Activated T-cell treated with anti-CD3 and anti-CD28 coated beads for 4 hours (primary cell): Measurements from ENCODE around the gene HYOU1.
"Not testable (repeated sequence)": the region's sequence is repeated elsewhere in the genome, so short reads cannot be mapped to it uniquely, and the experiment has no call there.

Source experiments
- DNase-seq: peaks from one replicate; pipeline ENCODE4 v3.0.0-alpha.2; 2020

HYOU1 gene

DNA sequence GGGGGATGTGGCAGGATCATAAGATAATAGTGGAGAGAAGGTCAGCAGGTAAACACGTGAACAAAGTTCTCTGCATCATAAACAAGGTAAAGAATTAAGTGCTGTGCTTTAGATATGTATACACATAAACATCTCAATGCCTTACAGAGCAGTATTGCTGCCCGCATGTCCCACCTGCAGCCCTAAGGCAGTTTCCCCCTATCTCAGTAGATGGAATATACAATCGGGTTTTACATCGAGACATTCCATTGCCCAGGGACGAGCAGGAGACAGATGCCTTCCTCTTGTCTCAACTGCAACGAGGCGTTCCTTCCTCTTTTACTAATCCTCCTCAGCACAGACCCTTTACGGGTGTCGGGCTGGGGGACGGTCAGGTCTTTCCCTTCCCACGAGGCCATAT is 17.5 kb downstream of the HYOU1 start:
- DNase-seq = not testable (repeated sequence)

DNA sequence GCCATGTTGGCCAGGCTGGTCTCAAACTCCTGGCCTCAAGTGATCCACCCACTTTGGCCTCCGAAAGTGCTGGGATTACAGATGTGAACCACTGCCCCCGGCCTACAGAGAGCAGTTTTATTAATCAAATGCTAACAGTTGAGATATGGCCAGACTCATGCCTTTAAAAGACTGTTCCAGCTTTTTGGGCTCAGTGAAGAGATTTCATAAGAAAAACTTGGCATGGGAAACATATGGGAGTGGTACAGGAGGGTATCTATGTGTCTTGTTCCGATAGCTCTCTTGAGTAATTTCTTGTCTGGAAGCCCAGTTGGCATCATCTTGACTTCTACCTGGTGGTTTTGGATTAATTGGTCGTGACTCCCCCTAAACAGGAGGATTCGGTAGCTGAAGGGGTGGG is 18.1 kb downstream of the HYOU1 start:
- no peak for DNase-seq

DNA sequence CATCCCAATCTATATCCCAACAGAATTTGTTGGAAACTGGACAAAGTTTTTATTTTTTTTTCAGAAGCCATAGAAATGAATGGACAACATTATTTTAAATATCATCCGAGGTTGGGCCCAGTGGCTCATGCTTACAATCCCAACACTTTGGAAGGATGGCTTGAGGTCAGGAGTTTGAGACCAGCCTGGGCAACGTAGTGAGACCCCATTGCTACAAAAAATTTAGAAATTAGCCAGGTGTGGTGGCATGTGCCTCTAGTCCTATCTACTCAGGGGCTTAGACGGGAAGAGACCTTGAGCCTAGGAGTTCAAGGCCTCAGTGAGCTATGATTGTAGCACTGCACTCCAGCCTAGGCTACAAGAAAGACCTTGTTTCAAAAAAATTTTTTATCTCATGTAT is 22.2 kb downstream of the HYOU1 start:
- DNase-seq = no peak

DNA sequence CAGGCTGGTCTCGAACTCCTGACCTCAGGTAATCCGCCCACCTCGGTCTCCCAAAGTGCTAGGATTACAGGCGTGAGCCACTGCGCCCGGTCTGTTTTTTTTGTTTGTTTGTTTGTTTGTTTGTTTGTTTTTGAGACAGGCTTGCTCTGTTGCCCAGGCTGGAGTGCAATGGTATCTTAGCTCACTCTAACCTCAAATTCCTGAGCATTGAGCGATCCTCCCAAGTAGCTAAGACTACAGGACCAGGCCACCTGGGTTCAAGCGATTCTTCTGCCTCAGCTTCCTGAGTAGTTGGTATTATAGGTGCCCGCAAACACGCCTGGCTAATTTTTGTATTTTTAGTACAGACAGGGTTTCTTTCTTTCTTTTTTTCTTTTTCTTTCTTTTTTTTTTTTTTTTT is 23.6 kb downstream of the HYOU1 start:
- DNase-seq = not testable (repeated sequence)

DNA sequence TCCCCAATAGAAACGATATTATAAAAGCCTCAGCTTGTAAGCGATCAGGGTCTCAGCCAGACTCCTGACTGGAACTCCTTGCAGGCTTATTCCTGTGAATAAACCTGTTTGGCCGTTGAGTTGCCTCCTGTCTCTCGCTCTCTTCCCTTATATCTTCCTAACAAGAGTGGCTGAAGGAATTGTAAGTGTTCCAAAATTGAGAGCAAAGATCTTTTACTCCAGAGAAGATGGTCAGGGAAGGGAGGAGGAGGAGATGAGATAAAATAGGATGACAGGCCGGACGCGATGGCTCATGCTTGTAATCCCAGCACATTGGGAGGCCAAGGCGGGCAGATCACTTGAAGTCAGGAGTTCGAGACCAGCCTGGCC is 25.1 kb downstream of the HYOU1 start:
- no peak for DNase-seq

DNA sequence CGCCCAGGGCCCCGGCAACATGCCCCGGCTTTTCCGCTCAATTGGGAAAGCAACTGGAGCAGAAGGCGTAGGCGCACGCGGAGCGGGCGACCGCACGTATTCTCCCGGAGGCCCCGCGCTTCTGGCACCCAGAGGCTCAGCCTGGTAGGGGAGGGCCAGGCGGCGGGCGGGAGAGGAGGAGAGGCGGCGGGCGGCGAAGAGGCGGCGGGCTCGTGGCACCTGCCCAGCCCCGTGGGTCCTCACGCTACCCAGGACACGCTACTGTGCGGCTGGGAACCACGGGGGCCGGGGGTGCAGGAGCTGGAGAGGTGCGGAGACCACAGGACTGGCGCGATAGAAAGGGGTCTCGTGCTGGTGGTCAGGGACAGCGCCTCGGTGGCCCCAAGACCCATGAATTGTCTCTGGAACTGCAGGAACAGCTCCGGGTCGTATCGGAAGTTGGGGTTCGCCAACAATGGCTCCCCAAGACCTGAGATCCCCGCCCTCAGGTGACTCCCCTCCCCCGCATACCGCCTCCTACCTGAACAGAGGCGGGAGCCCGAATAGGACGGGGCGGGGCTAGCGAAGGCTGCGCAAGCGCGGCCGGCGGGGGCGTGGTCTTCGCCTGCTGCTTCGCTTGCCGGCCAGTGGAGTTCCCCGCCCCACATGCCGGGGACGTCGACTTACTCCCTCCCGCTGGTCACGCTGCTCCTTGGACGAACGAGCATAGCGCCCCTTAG is 26.5 kb downstream of the HYOU1 start, which contains the start of gene SLC37A4:
Gene SLC37A4, minus strand, starts transcription at position 549 of the 719 bp plus-strand sequence.
- DNase-seq = peak; percentile 99

DNA sequence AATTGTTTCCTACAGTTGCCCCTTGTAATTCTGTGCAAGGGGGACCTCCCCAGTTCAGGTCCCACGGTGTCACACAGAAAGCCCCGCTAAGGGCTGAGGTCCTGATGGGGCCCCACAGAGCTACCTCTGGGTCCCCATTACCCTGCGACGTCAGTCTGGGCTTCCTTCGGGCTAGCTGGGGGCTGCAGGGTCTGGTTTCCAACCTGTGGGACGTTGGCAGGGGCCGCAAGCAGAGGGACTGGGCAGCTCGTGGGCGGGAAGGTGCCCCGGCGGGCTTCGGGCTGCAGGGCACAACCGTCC is 27.0 kb downstream of the HYOU1 start:
- no peak for DNase-seq

DNA sequence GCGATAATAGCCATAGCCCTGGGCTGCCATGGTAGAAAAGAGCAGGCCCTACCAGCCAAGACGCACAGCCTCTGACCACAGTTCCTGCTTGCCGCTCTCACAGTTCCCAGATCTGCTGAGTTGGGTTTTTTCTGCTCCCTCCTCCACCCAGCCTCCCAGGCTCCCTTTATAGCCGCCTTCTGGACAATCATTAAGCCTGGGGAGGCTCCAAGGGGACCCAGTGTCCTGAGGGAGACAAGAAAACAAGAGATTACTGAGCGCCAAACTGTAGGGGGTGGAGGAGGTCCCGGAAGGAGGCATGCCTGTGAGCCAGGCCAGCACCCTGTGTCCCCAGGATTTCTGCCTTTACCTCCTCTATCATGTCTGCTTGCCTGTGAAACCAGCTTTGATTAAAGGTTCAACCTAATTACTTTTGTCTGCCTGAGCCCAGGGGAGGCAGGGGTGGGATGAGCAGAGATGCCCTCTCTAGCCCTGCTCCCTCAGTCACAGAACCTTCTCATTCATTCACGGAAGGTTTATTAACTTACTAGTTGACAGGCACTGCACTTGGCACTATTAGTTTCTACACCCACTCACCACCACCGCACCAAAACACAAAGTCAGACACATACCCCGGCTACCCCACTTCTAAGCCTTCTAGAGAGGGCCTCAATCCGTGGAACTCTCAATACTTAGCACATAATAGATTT is 27.5 kb downstream of the HYOU1 start:
- peak; percentile 35 for DNase-seq

DNA sequence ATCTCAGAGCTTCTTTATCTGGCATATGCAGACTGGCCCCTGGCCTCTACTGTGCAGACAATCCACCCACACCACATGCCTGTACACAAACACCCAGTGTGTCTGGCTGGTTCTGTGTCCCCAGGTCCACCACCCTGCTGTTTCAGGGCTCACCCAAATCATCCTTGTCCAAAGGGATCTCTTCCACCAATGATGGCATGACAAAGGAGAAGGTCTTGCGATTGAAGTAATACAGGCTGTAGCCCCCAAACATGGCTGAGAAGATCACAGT is 28.0 kb downstream of the HYOU1 start:
- DNase-seq = no peak

DNA sequence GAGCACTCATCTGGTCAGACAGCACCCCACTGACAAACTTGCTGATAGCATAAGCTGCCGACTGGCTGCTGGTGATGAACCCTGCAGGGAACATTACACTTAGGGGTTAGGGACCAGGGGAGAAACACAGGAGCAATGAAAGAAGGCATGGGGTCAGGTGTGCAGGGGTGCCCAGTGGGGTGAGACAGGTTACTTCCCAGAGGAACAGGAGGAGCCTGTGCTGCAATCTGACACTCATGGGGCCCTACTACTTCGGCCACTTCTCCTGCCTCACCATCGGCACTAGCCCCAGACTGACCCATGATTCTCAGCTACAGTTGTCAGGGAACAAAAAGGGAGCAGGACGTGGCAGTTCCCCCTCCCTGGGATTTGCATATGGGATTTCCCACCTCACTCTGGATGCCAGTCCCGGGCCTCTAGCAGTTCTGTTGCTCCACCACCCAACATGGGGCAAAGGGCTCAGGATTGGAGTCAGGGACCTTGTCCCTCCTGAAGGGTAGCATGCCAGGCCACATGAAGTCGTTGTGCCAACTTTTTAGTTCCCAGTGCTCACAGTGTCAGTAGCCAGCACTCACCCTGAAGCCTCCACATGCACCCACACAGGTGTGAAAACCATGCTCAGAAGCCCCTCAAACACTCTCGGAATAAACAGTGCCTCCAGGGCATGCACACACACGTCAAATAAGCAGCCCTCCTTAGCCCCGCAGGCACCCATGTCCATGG is 28.5 kb downstream of the HYOU1 start:
- DNase-seq = no peak

DNA sequence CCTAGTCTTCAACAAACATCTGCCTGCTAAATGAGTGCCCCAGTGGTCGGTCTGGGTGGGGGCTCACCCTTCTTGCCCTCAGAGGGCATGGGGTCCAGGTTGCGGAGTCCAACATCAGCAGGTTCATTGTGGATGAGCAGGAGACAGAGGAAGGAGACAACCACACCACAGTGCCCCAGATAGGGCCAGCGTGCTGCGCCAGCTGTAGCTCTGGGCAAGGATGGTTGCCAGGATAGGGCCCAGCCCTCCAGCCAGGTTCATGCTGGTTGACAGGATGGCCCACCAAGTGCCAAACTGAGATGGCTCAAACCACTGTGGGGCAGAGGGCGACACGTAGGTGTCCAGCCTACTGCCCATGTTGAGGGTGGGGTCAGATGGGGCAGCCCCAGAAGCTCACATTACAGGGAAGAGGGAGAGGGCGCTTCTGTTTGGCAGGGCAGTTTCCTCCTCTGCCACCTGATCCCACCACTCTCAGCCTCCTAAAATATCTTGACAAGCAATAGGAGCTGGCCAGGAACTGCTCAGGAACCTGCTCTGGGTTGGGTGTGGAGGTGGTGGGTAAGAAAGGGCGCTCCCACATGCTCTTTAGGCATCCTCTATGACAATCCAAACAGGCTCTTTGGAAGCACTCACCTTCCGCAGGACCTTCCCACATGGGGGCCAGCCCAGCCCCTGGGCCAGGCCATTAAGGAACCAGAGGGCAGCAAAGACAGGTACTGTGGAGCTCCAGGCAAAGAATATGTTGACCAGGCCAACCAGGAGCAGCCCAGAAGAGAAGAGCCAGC is 29.3 kb downstream of the HYOU1 start:
- no peak for DNase-seq

DNA sequence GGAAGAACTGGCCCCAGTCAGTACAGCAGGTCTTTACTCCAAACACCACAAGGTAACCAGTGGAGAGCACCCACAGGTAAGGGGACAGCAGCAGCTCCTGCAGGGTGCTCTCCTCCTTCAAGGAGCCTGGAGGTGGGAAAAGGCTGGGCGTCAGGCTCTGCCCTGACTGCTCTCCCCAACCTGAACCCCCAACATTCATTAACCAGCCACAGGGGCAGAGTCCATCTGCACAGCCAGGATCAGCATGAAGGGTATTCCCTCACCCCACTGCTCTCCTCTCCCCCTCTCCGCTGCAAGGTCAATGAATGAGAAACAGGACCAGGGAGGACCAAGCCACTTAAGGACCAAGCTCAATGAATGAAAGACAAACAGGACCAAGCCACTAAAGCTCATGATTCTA is 30.0 kb downstream of the HYOU1 start:
- DNase-seq = no peak

DNA sequence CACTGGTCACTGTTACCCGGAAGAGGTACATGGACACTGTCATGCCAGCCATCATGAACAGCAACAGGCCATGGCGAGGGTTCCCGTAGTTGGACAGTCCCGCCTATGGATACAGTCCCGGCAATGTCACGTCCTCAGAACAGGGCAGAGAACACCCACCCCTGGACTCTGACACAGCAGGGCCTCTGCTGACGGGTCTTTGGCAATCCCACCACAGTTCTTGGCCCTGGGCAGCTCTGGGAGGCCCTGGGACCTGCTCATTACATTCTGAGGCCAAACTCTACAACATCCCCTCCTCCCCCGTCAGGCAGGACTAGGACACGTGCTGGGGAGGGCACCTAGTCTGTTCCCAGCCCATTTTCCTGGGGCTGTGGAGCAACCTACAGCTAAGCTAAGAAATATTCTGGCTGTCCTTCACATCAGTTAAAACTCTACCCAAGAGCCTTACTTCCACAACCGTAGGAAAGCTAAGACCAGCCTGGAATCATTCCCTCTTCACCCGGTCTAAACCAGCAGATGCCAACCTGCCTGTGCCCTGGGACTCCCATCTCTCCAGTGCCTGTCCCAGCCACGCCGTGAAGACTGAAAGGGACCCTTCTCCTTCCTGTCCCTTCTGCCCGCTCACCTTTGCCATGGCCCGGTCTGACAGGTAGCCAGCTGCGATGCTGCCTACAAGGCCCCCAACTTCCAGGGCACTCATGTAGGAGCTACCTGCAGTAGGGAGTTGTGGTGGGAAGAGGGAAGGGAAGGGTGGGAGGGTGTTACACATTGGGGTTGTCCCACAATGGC is 30.8 kb downstream of the HYOU1 start:
- DNase-seq = no peak

DNA sequence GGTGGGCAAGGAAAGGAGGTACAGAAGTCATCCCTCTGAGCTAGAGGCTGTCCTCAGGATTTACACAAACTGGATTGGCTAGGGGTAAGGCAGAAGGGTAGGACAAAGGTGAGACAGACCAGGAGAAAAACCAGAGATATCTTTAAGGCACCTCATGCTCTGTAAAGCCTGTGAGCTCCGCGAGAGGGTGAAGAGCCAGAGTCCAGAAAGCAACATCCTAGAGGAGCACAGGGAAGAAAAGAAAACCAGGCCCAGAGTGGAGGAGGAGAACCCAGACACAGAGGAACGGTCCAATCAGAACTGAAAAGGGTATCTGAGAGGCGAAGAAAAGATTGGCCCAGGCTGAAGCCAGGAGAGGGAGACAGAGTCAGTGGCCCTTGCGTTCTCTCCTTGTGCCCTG is 31.5 kb downstream of the HYOU1 start:
- no peak for DNase-seq

DNA sequence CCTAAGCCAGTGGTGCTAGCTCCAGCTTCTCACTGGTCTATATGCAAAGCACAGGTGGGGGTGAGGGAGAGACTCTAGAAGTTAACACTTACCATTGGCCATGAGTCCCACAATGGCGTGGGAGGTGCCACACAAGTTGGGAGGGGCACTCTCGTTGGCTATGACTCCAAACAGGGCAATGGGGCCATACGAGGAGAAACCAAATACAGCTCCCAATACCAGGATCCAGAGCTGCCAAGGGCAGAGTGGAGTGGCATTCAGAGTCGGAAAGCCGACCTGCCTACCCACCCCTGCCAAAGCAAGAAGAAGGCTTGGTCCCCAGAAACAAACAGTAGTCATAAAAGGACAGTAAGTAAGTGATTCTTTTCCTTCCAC is 31.9 kb downstream of the HYOU1 start:
- no peak for DNase-seq

DNA sequence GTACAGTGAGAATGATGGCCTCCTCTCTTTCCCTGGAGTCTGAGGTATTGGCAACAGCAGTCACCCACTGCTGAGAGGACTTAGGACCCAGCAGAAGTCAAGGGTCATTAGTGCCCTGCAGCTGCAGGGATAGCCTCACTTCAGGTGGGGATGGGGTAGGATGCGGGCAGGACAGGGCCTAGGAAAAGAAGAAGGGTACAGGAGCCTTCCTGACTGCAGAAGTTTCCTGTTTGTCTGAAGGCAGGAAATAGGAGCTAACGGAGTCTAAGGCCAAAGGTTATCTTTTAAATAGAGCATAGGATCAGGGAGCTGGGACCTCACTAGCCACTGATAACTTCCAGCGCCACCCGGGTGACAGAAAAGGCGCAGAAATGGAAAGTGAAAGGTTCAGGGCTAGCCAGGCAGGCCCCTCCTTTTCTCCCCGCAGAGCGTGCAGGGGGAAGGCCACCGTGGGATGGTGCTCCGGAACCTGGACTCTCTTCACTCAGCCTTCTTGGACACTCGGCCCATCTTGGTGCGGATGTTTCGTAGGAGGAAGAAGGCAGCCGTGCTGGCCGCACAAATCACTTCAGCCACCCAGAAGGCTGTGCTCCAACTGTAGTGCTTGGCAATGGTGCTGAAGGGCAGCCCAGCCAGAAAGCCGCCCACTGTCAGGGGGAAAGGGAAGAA is 32.4 kb downstream of the HYOU1 start:
- DNase-seq = no peak

DNA sequence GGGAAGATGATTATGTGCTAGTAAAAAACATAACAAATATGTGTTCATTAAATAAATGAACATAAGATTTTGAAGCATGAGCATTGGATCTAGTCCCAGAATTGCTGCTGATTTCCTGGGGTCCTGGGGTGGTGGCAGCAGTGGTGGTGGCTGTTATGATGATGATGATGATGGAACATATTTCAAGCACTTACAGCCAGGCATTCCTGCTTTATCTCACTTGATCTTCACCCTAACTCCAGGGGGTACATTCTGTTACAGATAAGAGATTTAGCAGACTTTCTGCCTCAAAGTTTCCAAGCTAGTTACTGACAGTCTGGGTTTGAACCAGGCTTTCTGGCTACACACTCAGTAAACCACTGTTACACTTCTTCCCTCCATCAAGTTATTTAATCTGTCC is 33.3 kb downstream of the HYOU1 start:
- DNase-seq = no peak

DNA sequence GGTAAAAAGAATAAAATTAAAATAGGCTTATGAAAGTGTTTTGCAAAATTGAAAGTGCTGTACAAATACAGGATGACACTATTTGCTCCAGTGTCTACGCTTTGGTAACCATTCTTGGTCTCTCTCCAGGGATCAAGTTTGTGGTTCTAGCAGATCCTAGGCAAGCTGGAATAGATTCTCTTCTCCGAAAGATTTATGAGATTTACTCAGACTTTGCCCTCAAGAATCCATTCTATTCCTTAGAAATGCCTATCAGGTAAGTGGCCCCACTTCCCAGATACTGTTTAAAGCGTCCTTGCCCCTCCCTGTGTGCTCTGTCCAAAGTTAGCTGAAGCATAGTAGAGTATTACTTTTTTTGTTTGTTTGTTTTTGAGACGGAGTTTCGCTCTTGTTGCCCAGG is 35.4 kb downstream of the HYOU1 start:
- DNase-seq = no peak

DNA sequence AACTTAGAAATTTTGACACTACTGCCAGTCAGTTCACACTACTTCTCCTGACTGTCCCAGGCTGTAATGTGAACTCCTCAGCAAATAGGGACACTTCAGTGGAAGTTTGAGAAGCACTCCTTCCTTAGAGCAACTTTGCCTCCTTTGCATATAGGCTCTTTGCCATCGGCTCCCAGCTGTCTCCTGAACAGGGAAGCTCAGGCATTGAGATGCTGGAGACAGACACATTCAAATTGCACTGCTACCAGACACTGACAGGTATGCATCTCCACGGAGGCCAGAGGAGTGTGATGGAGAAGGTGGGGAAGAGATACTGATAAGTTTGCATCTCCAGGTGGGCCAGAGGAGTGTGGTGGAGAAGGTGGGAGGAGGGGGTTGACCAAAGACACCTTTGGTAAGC is 37.0 kb downstream of the HYOU1 start:
- DNase-seq = no peak

DNA sequence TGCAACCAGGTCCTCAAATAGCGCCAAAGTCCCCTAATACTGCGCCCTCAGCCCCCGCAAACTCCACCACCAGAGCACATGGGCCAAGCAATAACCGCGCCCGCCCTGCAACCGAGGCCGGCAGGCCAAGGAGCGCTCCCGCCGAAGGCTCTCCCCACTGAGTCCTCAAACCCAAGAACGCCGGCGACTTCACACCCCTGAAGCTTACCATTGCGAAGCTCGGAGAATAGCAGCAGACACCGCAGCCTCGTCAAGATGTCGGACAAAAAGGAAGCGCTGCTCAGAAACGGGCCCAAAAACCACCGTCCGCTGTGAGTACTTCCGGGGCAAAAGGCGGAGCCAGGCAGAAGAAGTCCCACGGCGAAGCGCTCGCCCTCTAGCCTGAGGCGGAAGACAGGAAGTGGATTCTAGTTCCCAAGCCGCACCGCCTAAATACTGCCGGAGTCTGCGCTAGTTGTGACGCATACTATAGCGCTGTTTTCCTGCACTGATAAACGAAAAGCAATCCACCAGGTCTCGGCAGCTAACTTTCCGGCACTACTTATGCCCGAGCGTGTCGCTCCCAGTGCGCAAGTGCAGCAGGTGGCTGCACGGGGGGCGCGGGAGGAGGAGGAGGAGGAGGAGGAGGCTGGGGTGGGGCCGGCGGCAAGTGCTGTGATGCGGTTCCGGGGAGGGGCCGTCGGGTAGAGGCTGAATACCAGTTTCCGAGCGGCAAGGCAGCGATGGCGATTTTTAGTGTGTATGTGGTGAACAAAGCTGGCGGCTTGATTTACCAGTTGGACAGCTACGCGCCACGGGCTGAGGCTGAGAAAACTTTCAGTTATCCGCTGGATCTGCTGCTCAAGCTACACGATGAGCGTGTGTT is 38.7 kb downstream of the HYOU1 start, which contains the start of the genes RPS25 and TRAPPC4:
Gene RPS25, minus strand, starts transcription at position 270 of the 865 bp plus-strand sequence. Its CDS starts 59 bp downstream, at position 211.
Gene TRAPPC4, plus strand, starts transcription at position 693 of the 865 bp plus-strand sequence. Its CDS starts 30 bp downstream, at position 723.
- peak; percentile 89 for DNase-seq

DNA sequence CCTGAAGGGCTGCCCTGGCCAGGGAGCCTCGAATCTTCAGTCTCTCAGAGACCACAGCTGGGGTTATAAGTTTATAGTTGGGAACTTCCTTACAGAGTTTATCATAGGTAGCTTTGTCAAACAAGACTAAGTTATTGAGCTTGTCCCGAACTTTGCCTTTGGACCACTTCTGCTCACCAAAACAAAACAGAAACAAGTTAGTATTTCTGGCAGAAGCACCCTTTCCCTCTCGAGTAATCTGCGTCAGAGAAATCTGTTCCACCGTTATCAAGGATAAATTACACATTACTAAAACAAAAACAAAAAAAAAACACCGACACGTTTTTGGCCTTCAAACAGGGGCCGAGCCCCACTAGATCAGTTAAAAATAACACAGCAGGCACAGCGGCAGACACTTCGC is 39.6 kb downstream of the HYOU1 start:
- DNase-seq = not testable (repeated sequence)
